IgD-negative memory B cell (primary cell): Measurements from ENCODE around the gene HCFC2. TPM values are rescaled to one million over a fixed set of nuclear protein-coding genes. Genes with fewer than 3 reads are reported as not detected.

Experiments used
- H3K27ac Mint-ChIP-seq, 3 donors: one replicate each; pipeline ENCODE4 v1.8.0; 2020 to 2022; ENCODE audit warnings: mild to moderate bottlenecking in 3 of 3, mixed read lengths in 3 of 3, moderate library complexity in 1 of 3
- H3K27me3 Mint-ChIP-seq: one replicate; pipeline ENCODE4 v1.8.0; 2021; ENCODE audit warnings: mixed read lengths
- H3K36me3 Mint-ChIP-seq: one replicate; pipeline ENCODE4 v1.8.0; 2020; ENCODE audit warnings: mild to moderate bottlenecking, mixed read lengths
- H3K4me1 Mint-ChIP-seq, 3 donors: one replicate each; pipeline ENCODE4 v1.8.0; 2020 to 2022; ENCODE audit warnings: mixed read lengths in 3 of 3, mild to moderate bottlenecking in 1 of 3
- H3K4me3 Mint-ChIP-seq, 4 donors: one replicate each; pipeline ENCODE4 v1.8.0; 2020 to 2022; ENCODE audit warnings: mild to moderate bottlenecking in 4 of 4, mixed read lengths in 4 of 4, moderate library complexity in 3 of 4
- H3K9me3 Mint-ChIP-seq, 3 donors: one replicate each; pipeline ENCODE4 v1.8.0; 2020 to 2021; ENCODE audit warnings: mixed read lengths in 3 of 3, mild to moderate bottlenecking in 1 of 3
- polyA plus RNA-seq: library from polyadenylated mRNA; unstranded; fragments of 300-500 nt; fragmentation: Illumina TruSeq; gene quantifications from one replicate; pipeline ENCODE4 v1.2.3, GENCODE V29; 2021

Gene HCFC2
- polyA plus RNA-seq, 1 donor from 2014 or later: 7.4 TPM

- Mint-ChIP-seq H3K9me3 (peaks cover 0 to 2% (median 1%) of the 10 kb centered on the region in 3 donors), H3K27ac (no peak overlapping the region), H3K4me3 (no peak overlapping the region), H3K4me1 (no peaks in the 10 kb centered on the region), H3K27me3 (peaks cover 5% of the 10 kb centered on the region), H3K36me3 (peaks cover 1% of the 10 kb centered on the region)
Observed at GRCh38 chr12:104143002-104143401, 78.7 kb downstream of the HCFC2 start.

- no peak overlapping the region for H3K27ac Mint-ChIP-seq
- peaks cover 0 to 2% (median 1%) of the 10 kb centered on the region in 3 donors for H3K9me3 Mint-ChIP-seq
- H3K36me3 Mint-ChIP-seq: peaks cover 5% of the 10 kb centered on the region
- no peaks in the 10 kb centered on the region for H3K4me1 Mint-ChIP-seq
- no peak overlapping the region for H3K4me3 Mint-ChIP-seq
- peaks cover 9% of the 10 kb centered on the region for H3K27me3 Mint-ChIP-seq
Observed at GRCh38 chr12:104143918-104144317, 79.6 kb downstream of the HCFC2 start.

- Mint-ChIP-seq H3K4me3 (no peak overlapping the region), H3K27me3 (peaks cover 9% of the 10 kb centered on the region), H3K9me3 (peaks cover 0 to 2% (median 1%) of the 10 kb centered on the region in 3 donors), H3K27ac (no peak overlapping the region), H3K36me3 (peaks cover 7% of the 10 kb centered on the region), H3K4me1 (no peaks in the 10 kb centered on the region)
Observed at GRCh38 chr12:104147346-104147745, 83.0 kb downstream of the HCFC2 start.

- Mint-ChIP-seq H3K9me3 (peaks cover 0 to 2% (median 0%) of the 10 kb centered on the region in 3 donors), H3K4me1 (peaks cover 0 to 5% (median 3%) of the 10 kb centered on the region in 3 donors), H3K4me3 (no peak overlapping the region), H3K36me3 (peaks cover 7% of the 10 kb centered on the region), H3K27ac (no peak overlapping the region), H3K27me3 (peaks cover 4% of the 10 kb centered on the region)
Observed at GRCh38 chr12:104150416-104150815, 86.1 kb downstream of the HCFC2 start.

- no peaks in the 10 kb centered on the region for H3K9me3 Mint-ChIP-seq
- H3K4me3 Mint-ChIP-seq: no peak overlapping the region
- peaks cover 7% of the 10 kb centered on the region for H3K36me3 Mint-ChIP-seq
- peaks cover 0 to 5% (median 3%) of the 10 kb centered on the region in 3 donors for H3K4me1 Mint-ChIP-seq
- H3K27ac Mint-ChIP-seq: no peak overlapping the region
- H3K27me3 Mint-ChIP-seq: peaks cover 4% of the 10 kb centered on the region
Observed at GRCh38 chr12:104152685-104153241, 88.4 kb downstream of the HCFC2 start.

GRCh38 chr12:104154286-104154685, 90.0 kb downstream of the HCFC2 start:
- Mint-ChIP-seq H3K4me1 (peaks cover 0 to 5% (median 3%) of the 10 kb centered on the region in 3 donors), H3K27ac (no peak overlapping the region), H3K27me3 (no peaks in the 10 kb centered on the region), H3K9me3 (no peaks in the 10 kb centered on the region), H3K36me3 (no peaks in the 10 kb centered on the region), H3K4me3 (peak overlapping the region in 1 of 4 donors; percentile 49)

- H3K9me3 Mint-ChIP-seq: no peaks in the 10 kb centered on the region
- H3K27me3 Mint-ChIP-seq: no peaks in the 10 kb centered on the region
- H3K4me1 Mint-ChIP-seq: peaks cover 0 to 5% (median 3%) of the 10 kb centered on the region in 3 donors
- H3K4me3 Mint-ChIP-seq: no peak overlapping the region
- no peaks in the 10 kb centered on the region for H3K36me3 Mint-ChIP-seq
- H3K27ac Mint-ChIP-seq: no peak overlapping the region
Observed at GRCh38 chr12:104154806-104155205, 90.5 kb downstream of the HCFC2 start.

Other genes starting within 250 kb of the HCFC2 start
- 1.2 TPM for gene NT5DC3, start 223.3 kb upstream of the HCFC2 start, polyA plus RNA-seq
- gene HSP90B1, start 134.1 kb upstream of the HCFC2 start, polyA plus RNA-seq: 274 TPM
- gene TDG, start 98.7 kb upstream of the HCFC2 start, polyA plus RNA-seq: 19.3 TPM
- gene GLT8D2, start 14.3 kb upstream of the HCFC2 start, polyA plus RNA-seq: 0.23 TPM
- 33.3 TPM for gene NFYB, start 73.7 kb downstream of the HCFC2 start, polyA plus RNA-seq
- gene TXNRD1, start 151.2 kb downstream of the HCFC2 start, polyA plus RNA-seq: 26.0 TPM
- 4.9 TPM for gene EID3, start 239.2 kb downstream of the HCFC2 start, polyA plus RNA-seq